ENCODE data around the gene PTPN2. TPM values are rescaled to one million over a fixed set of nuclear protein-coding genes. Genes with fewer than 3 reads are reported as not detected.

Gene PTPN2
- polyA plus RNA-seq, 1 donor from 2014 or later = 45.7 TPM

GRCh38 chr18:12911025-12911928 is 27.2 kb upstream of the PTPN2 start:
- no peak overlapping the region for H3K27ac ChIP-seq (ENCODE audit: low read length)
- no peaks in the 10 kb centered on the region for H3K36me3 ChIP-seq (ENCODE audit: insufficient read depth, low read length)
- no peak overlapping the region for H3K4me3 ChIP-seq (ENCODE audit: low read length)
- no peaks in the 10 kb centered on the region for H3F3A ChIP-seq (ENCODE audit: insufficient read depth, low read length, poor library complexity, severe bottlenecking)
- TF ChIP-seq, protein P1, sequence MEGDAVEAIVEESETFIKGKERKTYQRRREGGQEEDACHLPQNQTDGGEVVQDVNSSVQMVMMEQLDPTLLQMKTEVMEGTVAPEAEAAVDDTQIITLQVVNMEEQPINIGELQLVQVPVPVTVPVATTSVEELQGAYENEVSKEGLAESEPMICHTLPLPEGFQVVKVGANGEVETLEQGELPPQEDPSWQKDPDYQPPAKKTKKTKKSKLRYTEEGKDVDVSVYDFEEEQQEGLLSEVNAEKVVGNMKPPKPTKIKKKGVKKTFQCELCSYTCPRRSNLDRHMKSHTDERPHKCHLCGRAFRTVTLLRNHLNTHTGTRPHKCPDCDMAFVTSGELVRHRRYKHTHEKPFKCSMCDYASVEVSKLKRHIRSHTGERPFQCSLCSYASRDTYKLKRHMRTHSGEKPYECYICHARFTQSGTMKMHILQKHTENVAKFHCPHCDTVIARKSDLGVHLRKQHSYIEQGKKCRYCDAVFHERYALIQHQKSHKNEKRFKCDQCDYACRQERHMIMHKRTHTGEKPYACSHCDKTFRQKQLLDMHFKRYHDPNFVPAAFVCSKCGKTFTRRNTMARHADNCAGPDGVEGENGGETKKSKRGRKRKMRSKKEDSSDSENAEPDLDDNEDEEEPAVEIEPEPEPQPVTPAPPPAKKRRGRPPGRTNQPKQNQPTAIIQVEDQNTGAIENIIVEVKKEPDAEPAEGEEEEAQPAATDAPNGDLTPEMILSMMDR (IDR thresholded peaks at IDR 0.05; ENCODE audit: poor library complexity, severe bottlenecking) = no peak
- TF ChIP-seq POLR2AphosphoS5 (IDR thresholded peaks at IDR 0.05) (no peak), RAD21 (conservative IDR thresholded peaks at IDR 0.05) (no peak), SMC3 (conservative IDR thresholded peaks at IDR 0.05; ENCODE audit: poor library complexity) (no peak), EZH2 (IDR thresholded peaks at IDR 0.05; ENCODE audit: borderline replicate concordance, insufficient read depth, low read length, poor library complexity, severe bottlenecking) (no peak), EP300 (conservative IDR thresholded peaks at IDR 0.05; ENCODE audit: poor library complexity, severe bottlenecking) (no peak), TAF1 (IDR thresholded peaks at IDR 0.05; ENCODE audit: low read depth) (no peak), MXI1 (conservative IDR thresholded peaks at IDR 0.05; ENCODE audit: poor library complexity, severe bottlenecking) (no peak)
- TF ChIP-seq, protein P2, sequence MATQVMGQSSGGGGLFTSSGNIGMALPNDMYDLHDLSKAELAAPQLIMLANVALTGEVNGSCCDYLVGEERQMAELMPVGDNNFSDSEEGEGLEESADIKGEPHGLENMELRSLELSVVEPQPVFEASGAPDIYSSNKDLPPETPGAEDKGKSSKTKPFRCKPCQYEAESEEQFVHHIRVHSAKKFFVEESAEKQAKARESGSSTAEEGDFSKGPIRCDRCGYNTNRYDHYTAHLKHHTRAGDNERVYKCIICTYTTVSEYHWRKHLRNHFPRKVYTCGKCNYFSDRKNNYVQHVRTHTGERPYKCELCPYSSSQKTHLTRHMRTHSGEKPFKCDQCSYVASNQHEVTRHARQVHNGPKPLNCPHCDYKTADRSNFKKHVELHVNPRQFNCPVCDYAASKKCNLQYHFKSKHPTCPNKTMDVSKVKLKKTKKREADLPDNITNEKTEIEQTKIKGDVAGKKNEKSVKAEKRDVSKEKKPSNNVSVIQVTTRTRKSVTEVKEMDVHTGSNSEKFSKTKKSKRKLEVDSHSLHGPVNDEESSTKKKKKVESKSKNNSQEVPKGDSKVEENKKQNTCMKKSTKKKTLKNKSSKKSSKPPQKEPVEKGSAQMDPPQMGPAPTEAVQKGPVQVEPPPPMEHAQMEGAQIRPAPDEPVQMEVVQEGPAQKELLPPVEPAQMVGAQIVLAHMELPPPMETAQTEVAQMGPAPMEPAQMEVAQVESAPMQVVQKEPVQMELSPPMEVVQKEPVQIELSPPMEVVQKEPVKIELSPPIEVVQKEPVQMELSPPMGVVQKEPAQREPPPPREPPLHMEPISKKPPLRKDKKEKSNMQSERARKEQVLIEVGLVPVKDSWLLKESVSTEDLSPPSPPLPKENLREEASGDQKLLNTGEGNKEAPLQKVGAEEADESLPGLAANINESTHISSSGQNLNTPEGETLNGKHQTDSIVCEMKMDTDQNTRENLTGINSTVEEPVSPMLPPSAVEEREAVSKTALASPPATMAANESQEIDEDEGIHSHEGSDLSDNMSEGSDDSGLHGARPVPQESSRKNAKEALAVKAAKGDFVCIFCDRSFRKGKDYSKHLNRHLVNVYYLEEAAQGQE (IDR thresholded peaks at IDR 0.05; ENCODE audit: borderline replicate concordance) = no peak
- no peaks in the 10 kb centered on the region for H3K9me3 ChIP-seq (ENCODE audit: low read length)
- H3K4me2 ChIP-seq (ENCODE audit: low read length) = no peak overlapping the region
- no peak overlapping the region for H2AFZ ChIP-seq (ENCODE audit: low read depth, low read length)
- H3K79me2 ChIP-seq (replicated peaks; ENCODE audit: insufficient read depth, low read length) = no peaks in the 10 kb centered on the region
- H4K20me1 ChIP-seq (ENCODE audit: insufficient read depth) = no peaks in the 10 kb centered on the region
- H3K27me3 ChIP-seq (ENCODE audit: insufficient read depth, low read depth, low read length) = peaks cover 5% of the 10 kb centered on the region
- no peak overlapping the region for H3K9ac ChIP-seq (ENCODE audit: low read length)
- no peaks in the 10 kb centered on the region for H3K9me2 ChIP-seq (ENCODE audit: insufficient read depth, low read length)

DNA sequence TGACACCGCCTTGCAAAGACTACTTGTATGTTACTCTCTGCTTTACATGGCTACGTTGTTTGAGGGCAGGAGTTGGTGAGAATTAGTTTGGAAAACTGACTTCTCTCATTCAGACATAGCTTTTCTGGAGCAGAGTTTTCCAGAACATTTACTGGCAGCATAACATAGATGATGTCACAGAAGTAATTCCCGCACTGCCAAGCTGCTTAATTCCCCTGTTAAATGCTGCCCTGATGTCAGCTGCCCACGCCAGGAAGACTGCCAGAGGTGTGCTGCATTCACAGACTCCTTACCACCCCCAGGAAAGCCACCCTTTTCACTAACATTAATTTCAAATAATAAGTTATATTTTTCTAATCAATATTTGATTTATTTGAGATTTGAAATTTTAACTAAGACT is 24.7 kb upstream of the PTPN2 start:
- Histone ChIP-seq H3K4me2 (ENCODE audit: low read length) (no peak overlapping the region), H3K36me3 (ENCODE audit: insufficient read depth, low read length) (no peaks in the 10 kb centered on the region), H3K27me3 (ENCODE audit: insufficient read depth, low read depth, low read length) (peaks cover 5% of the 10 kb centered on the region)

More for the DNA sequence above, 24.7 kb upstream of the PTPN2 start:
- Histone ChIP-seq H2AFZ (ENCODE audit: low read depth, low read length) (no peak overlapping the region), H3K9me2 (ENCODE audit: insufficient read depth, low read length) (no peaks in the 10 kb centered on the region), H3K79me2 (replicated peaks; ENCODE audit: insufficient read depth, low read length) (no peaks in the 10 kb centered on the region), H3K9me3 (ENCODE audit: low read length) (no peaks in the 10 kb centered on the region), H3K4me3 (ENCODE audit: low read length) (no peak overlapping the region), H4K20me1 (ENCODE audit: insufficient read depth) (no peaks in the 10 kb centered on the region), H3F3A (ENCODE audit: insufficient read depth, low read length, poor library complexity, severe bottlenecking) (no peaks in the 10 kb centered on the region), H3K9ac (ENCODE audit: low read length) (no peak overlapping the region), H3K27ac (ENCODE audit: low read length) (no peak overlapping the region)
- TF ChIP-seq MXI1 (conservative IDR thresholded peaks at IDR 0.05; ENCODE audit: poor library complexity, severe bottlenecking) (no peak), SMC3 (conservative IDR thresholded peaks at IDR 0.05; ENCODE audit: poor library complexity) (no peak), RAD21 (conservative IDR thresholded peaks at IDR 0.05) (no peak), POLR2AphosphoS5 (IDR thresholded peaks at IDR 0.05) (no peak), EZH2 (IDR thresholded peaks at IDR 0.05; ENCODE audit: borderline replicate concordance, insufficient read depth, low read length, poor library complexity, severe bottlenecking) (no peak), EP300 (conservative IDR thresholded peaks at IDR 0.05; ENCODE audit: poor library complexity, severe bottlenecking) (no peak), TAF1 (IDR thresholded peaks at IDR 0.05; ENCODE audit: low read depth) (no peak)
- TF ChIP-seq, protein P1 (IDR thresholded peaks at IDR 0.05; ENCODE audit: poor library complexity, severe bottlenecking) = no peak
- TF ChIP-seq, protein P2 (IDR thresholded peaks at IDR 0.05; ENCODE audit: borderline replicate concordance) = no peak

Measured in neural cell (in vitro differentiated cells).